ENCODE measurements around the gene COLEC12.

Gene COLEC12

GRCh38 chr18:490024-490366 is 10.5 kb downstream of the COLEC12 start:
- no peak for DNase-seq
- Histone ChIP-seq H3K27ac (no peak overlapping the region), H3K27me3 (ENCODE audit: insufficient read depth, low read depth, severe bottlenecking) (no peaks in the 10 kb centered on the region), H3K36me3 (no peaks in the 10 kb centered on the region), H3K9me3 (ENCODE audit: severe bottlenecking) (peaks cover 3% of the 10 kb centered on the region), H3K4me3 (ENCODE audit: low read depth, low read length) (no peak overlapping the region)
- TF ChIP-seq CTCF (IDR thresholded peaks at IDR 0.05; ENCODE audit: low read depth, low read length) = no peak

DNA sequence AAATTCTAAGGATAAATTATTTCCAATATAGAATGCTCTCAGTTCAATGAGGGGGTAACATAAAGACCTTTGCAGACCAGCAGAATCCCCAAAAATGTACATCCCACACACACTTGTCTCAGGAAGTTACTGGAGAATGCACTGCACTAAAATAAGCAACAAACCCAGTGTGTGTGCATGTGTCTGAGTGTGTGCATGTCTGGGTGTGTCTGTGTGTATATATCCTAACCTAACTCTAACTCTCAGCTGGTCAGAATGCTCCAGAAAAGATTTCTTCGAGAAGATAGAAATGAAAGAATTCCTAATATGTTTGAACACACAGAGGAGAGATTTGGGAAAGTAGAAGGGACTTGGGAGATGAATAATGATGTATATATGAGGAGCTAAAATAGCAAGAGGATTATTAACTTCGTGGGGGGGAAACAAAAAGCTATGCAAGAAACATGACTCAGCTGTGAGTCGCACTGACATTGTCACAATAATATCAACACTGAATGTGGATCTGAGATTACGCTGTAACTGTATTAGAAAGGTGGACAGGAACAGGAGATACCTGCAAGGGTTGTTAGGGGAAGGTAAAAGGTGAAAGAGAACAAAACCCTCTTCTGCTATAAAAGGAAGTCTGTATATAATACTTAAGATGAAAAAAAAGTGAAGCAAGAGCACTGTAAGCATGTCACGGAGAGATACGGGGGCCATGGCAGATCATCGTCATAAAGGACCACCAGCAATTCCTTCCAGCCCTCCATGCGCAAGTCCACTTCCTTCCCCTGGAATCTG is 11.1 kb downstream of the COLEC12 start:
- no peak for TF ChIP-seq CTCF (IDR thresholded peaks at IDR 0.05; ENCODE audit: low read depth, low read length)
- no peaks in the 10 kb centered on the region for H3K27me3 ChIP-seq (ENCODE audit: insufficient read depth, low read depth, severe bottlenecking)
- H3K27ac ChIP-seq = no peak overlapping the region
- H3K9me3 ChIP-seq (ENCODE audit: severe bottlenecking) = peaks cover 3% of the 10 kb centered on the region
- no peak overlapping the region for H3K4me3 ChIP-seq (ENCODE audit: low read depth, low read length)
- DNase-seq = no peak
- no peaks in the 10 kb centered on the region for H3K36me3 ChIP-seq

- H3K9me3 ChIP-seq (ENCODE audit: severe bottlenecking) = peaks cover 3% of the 10 kb centered on the region
- no peak for TF ChIP-seq CTCF (IDR thresholded peaks at IDR 0.05; ENCODE audit: low read depth, low read length)
- no peak overlapping the region for H3K4me3 ChIP-seq (ENCODE audit: low read depth, low read length)
- H3K27me3 ChIP-seq (ENCODE audit: insufficient read depth, low read depth, severe bottlenecking) = no peaks in the 10 kb centered on the region
- no peak for DNase-seq
- no peak overlapping the region for H3K27ac ChIP-seq
- no peaks in the 10 kb centered on the region for H3K36me3 ChIP-seq
These were observed 13.4 kb downstream of the COLEC12 start for GRCh38 chr18:486929-487740.

GRCh38 chr18:484749-485464 is 15.6 kb downstream of the COLEC12 start:
- TF ChIP-seq CTCF (IDR thresholded peaks at IDR 0.05; ENCODE audit: low read depth, low read length) = no peak
- H3K36me3 ChIP-seq = no peaks in the 10 kb centered on the region
- H3K27me3 ChIP-seq (ENCODE audit: insufficient read depth, low read depth, severe bottlenecking) = no peaks in the 10 kb centered on the region
- H3K4me3 ChIP-seq (ENCODE audit: low read depth, low read length) = no peak overlapping the region
- no peak for DNase-seq
- H3K27ac ChIP-seq = no peak overlapping the region
- H3K9me3 ChIP-seq (ENCODE audit: severe bottlenecking) = peaks cover 3% of the 10 kb centered on the region

DNA sequence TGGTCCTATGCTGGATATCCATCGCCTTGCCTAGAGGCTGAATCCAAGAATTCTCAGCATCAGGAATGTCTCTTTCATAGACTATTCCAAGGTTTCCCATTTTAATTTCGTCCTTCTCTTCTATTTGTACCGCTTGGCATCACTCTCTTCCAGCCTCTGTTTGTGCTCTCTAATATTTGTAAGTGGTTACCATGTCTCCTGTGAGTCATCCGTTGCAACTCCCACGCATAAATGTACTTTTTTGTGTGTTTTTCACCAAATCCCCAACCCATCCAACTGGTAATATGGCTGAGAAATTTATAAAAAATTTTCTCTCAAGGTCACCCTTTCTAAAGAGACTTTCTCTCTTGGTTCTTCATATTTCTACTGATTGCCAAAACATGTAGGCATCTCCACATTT is 21.8 kb downstream of the COLEC12 start:
- Histone ChIP-seq H3K27ac (no peak overlapping the region), H3K36me3 (no peaks in the 10 kb centered on the region), H3K9me3 (ENCODE audit: severe bottlenecking) (no peaks in the 10 kb centered on the region), H3K4me3 (ENCODE audit: low read depth, low read length) (no peak overlapping the region), H3K27me3 (ENCODE audit: insufficient read depth, low read depth, severe bottlenecking) (no peaks in the 10 kb centered on the region)
- no peak for TF ChIP-seq CTCF (IDR thresholded peaks at IDR 0.05; ENCODE audit: low read depth, low read length)
- no peak for DNase-seq
